EL (cell line): Measurements from ENCODE around the gene PGA3.

Source experiments
- DNase-seq: peaks from one replicate; pipeline ENCODE4 v3.0.0-alpha.2; 2016

Gene PGA3

DNA sequence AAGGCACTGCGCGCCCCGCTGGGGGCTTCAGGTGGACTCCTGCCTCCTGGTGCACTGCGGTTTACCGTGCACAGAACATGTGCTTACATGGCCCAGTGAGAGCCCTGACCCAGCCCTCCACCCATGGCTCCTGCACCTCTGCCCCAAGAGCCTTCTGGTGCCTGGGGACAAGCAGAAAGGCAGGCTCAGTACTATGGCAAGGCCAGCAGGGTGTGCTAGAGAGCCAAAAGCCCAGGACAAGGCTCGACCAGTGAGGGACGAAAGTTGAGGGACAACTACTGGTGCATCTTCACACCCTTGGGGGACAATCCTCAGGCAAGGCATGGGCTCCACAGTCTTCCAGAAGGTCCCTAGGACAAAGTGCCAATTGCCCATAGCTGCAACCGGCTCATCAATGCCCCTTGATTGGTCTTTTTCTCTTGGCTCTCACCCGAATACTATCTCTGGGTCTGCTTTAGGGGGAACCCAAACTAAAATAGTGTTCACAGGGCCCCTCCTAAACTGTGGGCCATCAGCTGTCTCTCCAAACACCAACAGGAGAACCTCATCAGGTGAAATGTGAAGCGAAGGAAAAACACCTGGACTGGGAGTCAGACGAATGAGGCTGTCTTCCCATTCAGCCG, 51.2 kb downstream of the PGA3 start:
- DNase-seq: peak; percentile 59

DNA sequence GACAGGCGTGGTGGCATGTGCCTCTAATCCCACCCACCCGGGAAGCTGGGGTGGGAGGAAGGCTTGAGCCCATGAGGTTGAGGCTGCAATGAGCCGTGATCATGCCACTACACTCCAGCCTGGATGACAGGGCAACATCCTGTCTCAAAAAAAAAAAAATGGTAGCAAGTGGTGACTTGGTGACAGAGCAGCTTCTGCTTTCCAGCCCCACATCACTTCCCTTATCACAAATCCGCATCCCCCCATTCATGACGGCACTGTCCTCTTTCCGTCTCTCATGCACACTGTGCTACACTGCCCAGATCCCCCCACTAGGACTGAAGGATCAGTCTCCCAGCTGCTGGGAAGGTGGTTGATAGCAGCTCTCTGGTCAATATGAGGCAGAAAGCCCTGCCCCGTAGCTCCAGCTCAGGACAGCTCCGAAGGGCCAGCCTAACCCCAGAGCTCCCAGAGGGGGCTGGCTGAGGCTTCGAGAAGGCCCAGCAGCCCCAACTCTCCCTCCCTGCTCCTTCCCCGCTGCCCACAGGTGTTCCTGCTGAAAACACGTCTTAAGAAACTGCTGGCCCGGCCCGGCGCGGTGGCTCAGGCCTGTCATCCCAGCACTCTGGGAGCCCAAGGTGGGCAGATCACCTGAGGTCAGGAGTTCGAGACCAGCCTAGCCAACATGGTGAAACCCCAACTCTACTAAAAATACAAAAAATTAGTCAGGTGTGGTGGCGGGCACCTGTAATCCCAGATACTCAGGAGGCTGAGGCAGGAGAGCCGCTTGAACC, 53.6 kb downstream of the PGA3 start:
- no peak for DNase-seq

DNA sequence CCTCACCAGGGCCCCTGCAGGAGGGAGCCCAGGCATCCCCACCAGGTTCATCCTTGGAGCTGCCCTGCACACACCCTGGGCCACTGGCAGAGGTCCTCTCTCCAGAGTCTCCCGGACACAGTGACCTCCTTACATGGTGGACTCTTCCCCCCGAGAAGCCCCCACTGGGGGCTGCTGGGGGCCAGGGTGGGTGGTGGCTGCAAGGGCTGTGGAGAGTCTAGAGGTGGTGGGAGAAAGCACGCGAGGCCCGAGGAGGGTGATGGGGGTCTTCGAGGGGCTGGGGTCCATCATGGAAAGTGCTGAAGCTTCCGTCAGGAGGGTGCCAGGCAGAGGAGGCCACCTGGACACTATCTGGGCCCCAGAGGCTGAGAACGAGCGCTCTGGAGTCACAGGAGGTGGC, 55.2 kb downstream of the PGA3 start:
- DNase-seq: no peak

DNA sequence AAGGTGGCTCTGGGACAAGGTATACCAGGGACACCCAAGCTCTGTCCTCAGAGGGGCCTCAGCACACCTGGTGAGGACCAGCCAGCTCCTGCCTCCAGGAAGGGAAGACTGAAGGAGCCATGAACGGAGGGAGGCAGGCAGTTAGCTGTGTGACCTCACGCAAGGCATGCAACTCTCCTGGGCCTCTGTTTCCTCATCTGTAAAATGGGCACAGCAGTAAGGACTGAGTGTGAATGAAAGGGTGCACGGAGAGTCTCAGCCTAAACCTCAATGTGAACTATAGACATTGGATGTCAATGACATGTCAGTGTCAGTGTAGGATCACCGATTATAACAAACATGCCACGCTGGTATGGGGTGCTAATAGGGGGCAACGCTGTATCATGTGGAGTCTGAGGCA, 56.0 kb downstream of the PGA3 start:
- no peak for DNase-seq
